ENCODE results near the gene CDC42BPB.

Gene CDC42BPB

DNA sequence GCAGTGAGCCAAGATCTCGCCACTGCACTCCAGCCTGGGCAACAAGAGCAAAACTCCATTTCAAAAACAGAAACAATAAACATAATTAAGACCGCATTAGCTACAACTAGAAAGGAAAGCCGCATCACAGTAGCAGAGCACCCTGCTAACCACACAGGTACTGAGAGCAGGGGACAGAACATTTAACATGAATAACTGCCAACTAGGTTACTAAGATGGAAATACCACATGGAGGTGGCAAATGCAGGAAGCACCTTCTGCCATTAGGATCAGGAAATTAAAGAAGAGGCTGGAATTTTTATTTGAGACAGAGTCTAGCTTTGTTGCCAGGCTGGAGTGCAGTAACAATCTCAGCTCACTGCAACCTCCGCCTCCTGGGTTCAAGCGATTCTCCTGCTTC lies 41.9 kb downstream of the CDC42BPB start:
- Histone ChIP-seq H3K27me3 (replicated peaks) (no peaks in the 10 kb centered on the region), H3K36me3 (replicated peaks) (no peaks in the 10 kb centered on the region), H3K27ac (no peak overlapping the region), H3K4me3 (ENCODE audit: low read depth, low read length) (no peak overlapping the region)
- TF ChIP-seq, protein P1, sequence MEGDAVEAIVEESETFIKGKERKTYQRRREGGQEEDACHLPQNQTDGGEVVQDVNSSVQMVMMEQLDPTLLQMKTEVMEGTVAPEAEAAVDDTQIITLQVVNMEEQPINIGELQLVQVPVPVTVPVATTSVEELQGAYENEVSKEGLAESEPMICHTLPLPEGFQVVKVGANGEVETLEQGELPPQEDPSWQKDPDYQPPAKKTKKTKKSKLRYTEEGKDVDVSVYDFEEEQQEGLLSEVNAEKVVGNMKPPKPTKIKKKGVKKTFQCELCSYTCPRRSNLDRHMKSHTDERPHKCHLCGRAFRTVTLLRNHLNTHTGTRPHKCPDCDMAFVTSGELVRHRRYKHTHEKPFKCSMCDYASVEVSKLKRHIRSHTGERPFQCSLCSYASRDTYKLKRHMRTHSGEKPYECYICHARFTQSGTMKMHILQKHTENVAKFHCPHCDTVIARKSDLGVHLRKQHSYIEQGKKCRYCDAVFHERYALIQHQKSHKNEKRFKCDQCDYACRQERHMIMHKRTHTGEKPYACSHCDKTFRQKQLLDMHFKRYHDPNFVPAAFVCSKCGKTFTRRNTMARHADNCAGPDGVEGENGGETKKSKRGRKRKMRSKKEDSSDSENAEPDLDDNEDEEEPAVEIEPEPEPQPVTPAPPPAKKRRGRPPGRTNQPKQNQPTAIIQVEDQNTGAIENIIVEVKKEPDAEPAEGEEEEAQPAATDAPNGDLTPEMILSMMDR (IDR thresholded peaks at IDR 0.05; ENCODE audit: low read depth, low read length, missing control alignments) = no peak
- in situ Hi-C loops (cut with HindIII; ENCODE audit: low pct_ligation_motif_present, low sequenced_read_pairs) = no loop called here
- no peak for DNase-seq

DNA sequence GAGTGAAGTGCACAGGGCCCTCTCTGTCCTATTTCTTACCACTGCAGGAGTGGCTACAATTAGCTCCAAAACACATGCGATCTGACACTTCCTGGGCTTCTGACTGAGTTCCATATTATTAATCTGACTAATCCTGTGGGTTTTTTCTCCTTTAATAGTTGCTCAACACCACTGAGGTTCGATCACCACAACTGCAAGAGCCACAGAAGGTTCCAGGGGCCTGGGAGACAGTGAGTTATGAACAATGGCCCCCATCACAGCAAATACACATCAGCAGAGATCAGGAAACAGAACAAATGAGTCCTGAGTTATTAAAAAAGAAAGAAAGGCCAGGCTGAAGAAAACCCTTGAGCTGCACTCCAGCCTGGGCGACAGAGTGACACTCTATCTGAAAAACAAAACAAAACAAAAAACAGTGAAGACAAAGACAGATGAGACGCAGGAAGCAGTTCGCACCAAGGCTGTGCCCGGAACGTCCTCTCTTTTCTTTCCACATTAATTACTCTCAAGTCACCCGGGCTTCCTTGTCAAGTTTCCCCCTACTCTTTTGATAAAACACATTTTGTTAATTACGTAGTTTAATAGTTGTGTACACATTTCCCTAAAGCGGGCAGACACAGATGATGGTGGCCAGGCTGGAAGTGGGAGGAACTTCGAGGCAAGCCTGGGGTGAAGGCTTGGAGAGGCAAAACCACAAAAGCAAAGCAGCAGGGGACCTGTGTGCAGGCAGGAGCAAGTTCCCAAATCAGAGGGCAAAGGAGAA lies 42.7 kb downstream of the CDC42BPB start:
- TF ChIP-seq, protein P1 (IDR thresholded peaks at IDR 0.05; ENCODE audit: low read depth, low read length, missing control alignments) = no peak
- in situ Hi-C loops (cut with HindIII; ENCODE audit: low pct_ligation_motif_present, low sequenced_read_pairs) = no loop called here
- Histone ChIP-seq H3K27me3 (replicated peaks) (no peaks in the 10 kb centered on the region), H3K36me3 (replicated peaks) (no peaks in the 10 kb centered on the region), H3K27ac (peak overlapping the region; percentile 69), H3K4me3 (ENCODE audit: low read depth, low read length) (no peak overlapping the region)
- peak; percentile 47 for DNase-seq

DNA sequence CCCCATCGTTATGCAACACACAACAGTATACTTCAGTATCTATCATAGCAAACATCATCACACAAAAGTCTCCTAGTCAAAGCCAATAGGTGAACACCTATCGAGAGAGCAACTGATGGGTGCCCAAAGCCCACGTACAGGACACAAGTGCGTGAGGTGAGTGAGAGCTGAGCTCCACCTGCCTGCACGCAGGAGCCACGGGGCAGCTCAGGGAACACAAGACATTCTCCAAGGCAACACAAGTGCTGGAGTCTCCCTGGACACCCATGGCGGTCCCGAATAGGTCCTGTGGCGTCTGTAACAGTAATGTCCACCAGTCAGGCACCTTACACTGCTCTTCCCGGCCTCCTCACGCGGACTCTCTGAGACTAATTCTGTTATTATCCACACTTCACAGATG lies 44.3 kb downstream of the CDC42BPB start:
- no peak overlapping the region for H3K4me3 ChIP-seq (ENCODE audit: low read depth, low read length)
- TF ChIP-seq, protein P1 (IDR thresholded peaks at IDR 0.05; ENCODE audit: low read depth, low read length, missing control alignments) = no peak
- H3K36me3 ChIP-seq (replicated peaks) = peaks cover 7% of the 10 kb centered on the region
- DNase-seq = no peak
- H3K27me3 ChIP-seq (replicated peaks) = no peaks in the 10 kb centered on the region
- in situ Hi-C loops (cut with HindIII; ENCODE audit: low pct_ligation_motif_present, low sequenced_read_pairs) = no loop called here
- H3K27ac ChIP-seq = no peak overlapping the region

DNA sequence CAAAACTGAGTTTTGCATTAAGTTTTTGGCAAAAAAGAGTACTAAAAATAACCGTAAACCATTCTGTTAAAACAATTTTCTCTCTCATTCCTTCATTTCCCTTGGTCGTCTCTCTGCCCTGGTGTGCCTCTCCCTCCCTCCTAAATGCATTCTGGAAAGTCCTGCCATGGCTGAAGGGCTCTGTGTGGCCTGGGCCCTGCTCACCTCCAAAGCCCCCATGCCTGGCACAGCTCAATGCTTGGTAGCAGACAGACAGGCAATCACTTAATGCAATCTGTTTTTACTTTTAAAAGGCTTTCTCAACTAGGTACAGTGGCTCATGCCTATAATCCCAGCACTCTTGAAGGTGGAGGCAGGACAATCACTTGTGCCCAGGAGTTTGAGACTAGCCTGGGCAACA lies 47.8 kb downstream of the CDC42BPB start:
- Histone ChIP-seq H3K36me3 (replicated peaks) (peaks cover 19% of the 10 kb centered on the region), H3K4me3 (ENCODE audit: low read depth, low read length) (no peak overlapping the region), H3K27me3 (replicated peaks) (no peaks in the 10 kb centered on the region), H3K27ac (no peak overlapping the region)
- in situ Hi-C loops (cut with HindIII; ENCODE audit: low pct_ligation_motif_present, low sequenced_read_pairs) = no loop called here
- no peak for DNase-seq
- TF ChIP-seq, protein P1 (IDR thresholded peaks at IDR 0.05; ENCODE audit: low read depth, low read length, missing control alignments) = no peak

DNA sequence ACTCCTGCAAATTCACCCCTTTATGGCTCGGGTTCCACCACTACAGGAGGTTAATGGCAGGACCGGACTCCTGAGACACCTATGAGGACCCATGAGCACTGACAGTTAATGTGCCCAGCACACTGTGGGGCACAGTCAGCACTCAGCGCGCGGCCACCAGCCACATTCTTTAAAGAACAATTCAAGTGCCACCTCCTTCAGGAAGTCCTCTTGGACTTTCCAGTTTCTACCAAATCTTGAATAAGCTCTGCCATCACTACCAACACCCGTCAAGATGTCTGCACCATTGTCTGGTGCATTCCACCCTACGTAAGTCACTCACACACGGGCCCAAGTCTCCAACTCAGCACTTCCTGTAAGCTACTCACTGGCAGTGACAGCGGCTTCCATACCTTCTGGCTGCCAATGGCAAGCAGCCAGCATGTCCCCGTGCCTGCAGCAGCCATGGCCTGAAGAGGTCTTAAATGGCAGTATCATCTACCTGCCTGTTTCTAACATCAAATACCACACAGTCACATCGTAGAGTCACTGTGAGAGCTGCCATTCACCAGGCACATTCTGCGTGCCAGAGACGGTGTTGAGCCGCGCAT lies 48.5 kb downstream of the CDC42BPB start:
- peak overlapping the region; percentile 34 for H3K27ac ChIP-seq

More for the DNA sequence above, 48.5 kb downstream of the CDC42BPB start:
- TF ChIP-seq, protein P1 (IDR thresholded peaks at IDR 0.05; ENCODE audit: low read depth, low read length, missing control alignments) = no peak
- H3K36me3 ChIP-seq (replicated peaks) = peaks cover 19% of the 10 kb centered on the region
- DNase-seq = peak; percentile 55
- H3K4me3 ChIP-seq (ENCODE audit: low read depth, low read length) = no peak overlapping the region
- no peaks in the 10 kb centered on the region for H3K27me3 ChIP-seq (replicated peaks)
- in situ Hi-C loops (cut with HindIII; ENCODE audit: low pct_ligation_motif_present, low sequenced_read_pairs) = no loop called here
